Measurements from ENCODE around the gene CSRP1. TPM values are rescaled to one million over a fixed set of nuclear protein-coding genes. Genes with fewer than 3 reads are reported as not detected.

Gene CSRP1
- total RNA-seq, 1 experiment from 2014 or later: 14.3 TPM

GRCh38 chr1:201468501-201468843 lies 38.5 kb downstream of the CSRP1 start (continued):
- TF ChIP-seq PRRX2 (CRISPR knock-in tag; IDR thresholded peaks at IDR 0.05) (no peak), ZMAT4 (CRISPR knock-in tag; IDR thresholded peaks at IDR 0.05) (no peak), AR (CRISPR knock-in tag; IDR thresholded peaks at IDR 0.05) (no peak), IRF2 (CRISPR knock-in tag; IDR thresholded peaks at IDR 0.05; ENCODE audit: borderline replicate concordance, low read depth) (no peak), CBFB (CRISPR knock-in tag; IDR thresholded peaks at IDR 0.05; ENCODE audit: low read depth) (no peak), TCF7 (CRISPR knock-in tag; IDR thresholded peaks at IDR 0.05; ENCODE audit: low read depth) (no peak), GTF2I (CRISPR knock-in tag; conservative IDR thresholded peaks at IDR 0.05) (no peak), ZNF671 (CRISPR knock-in tag; IDR thresholded peaks at IDR 0.05) (no peak), ZNF317 (CRISPR knock-in tag; IDR thresholded peaks at IDR 0.05; ENCODE audit: borderline replicate concordance, low read depth) (no peak), JAZF1 (CRISPR knock-in tag; IDR thresholded peaks at IDR 0.05) (no peak), ZNF121 (CRISPR knock-in tag; IDR thresholded peaks at IDR 0.05) (no peak), HMGA2 (CRISPR knock-in tag; IDR thresholded peaks at IDR 0.05) (no peak), MYBL2 (CRISPR knock-in tag; IDR thresholded peaks at IDR 0.05) (no peak), NFATC4 (CRISPR knock-in tag; IDR thresholded peaks at IDR 0.05) (no peak), RELA (CRISPR knock-in tag; IDR thresholded peaks at IDR 0.05; ENCODE audit: borderline replicate concordance) (peak; percentile 51; the same call in 1 of the 2 replicates), AFF4 (CRISPR knock-in tag; IDR thresholded peaks at IDR 0.05; ENCODE audit: borderline replicate concordance) (no peak), ATF1 (CRISPR knock-in tag; IDR thresholded peaks at IDR 0.05) (no peak), NR2C2 (CRISPR knock-in tag; IDR thresholded peaks at IDR 0.05) (no peak), KAT7 (CRISPR knock-in tag; IDR thresholded peaks at IDR 0.05; ENCODE audit: borderline replicate concordance) (0 out of 2 replicates have a peak, but pooled peaks have one; percentile 74), GABPB1 (CRISPR knock-in tag; IDR thresholded peaks at IDR 0.05) (no peak), FOXJ3 (CRISPR knock-in tag; IDR thresholded peaks at IDR 0.05; ENCODE audit: borderline replicate concordance) (peak; percentile 46; the same call in 1 of the 2 replicates)

- H3K27me3 Mint-ChIP-seq (ENCODE audit: low read depth): peaks cover 26% of the 10 kb centered on the region
- ChIA-PET POLR2A (interaction anchor here (1.1 kb wide), 2 partner anchors 14 to 18 kb away, joined by 3 read pairs; no protein-coding TSS in a partner anchor), CTCF (interaction anchor here (1.1 to 1.7 kb wide), 2 partner anchors 18 to 31 kb away, joined by 3 to 10 read pairs; no protein-coding TSS in a partner anchor)
- DNase-seq (ENCODE audit: low spot score) (no peak), ATAC-seq (no peak)
- no peak for TF ChIP-seq MXD4 (CRISPR knock-in tag; IDR thresholded peaks at IDR 0.05; ENCODE audit: borderline replicate concordance)
- TF ChIP-seq ZMAT4 (CRISPR knock-in tag; IDR thresholded peaks at IDR 0.05): no peak
- TF ChIP-seq NFATC4 (CRISPR knock-in tag; IDR thresholded peaks at IDR 0.05): no peak
- no peak for TF ChIP-seq NR2C2 (CRISPR knock-in tag; IDR thresholded peaks at IDR 0.05)
- no peak for TF ChIP-seq NFYB (CRISPR knock-in tag; conservative IDR thresholded peaks at IDR 0.05; ENCODE audit: low read depth)
- H3K36me3 Mint-ChIP-seq: peaks cover 23% of the 10 kb centered on the region
- no peak overlapping the region for H3K27ac Mint-ChIP-seq
- peaks cover 38% of the 10 kb centered on the region for H3K4me1 Mint-ChIP-seq
- peak overlapping the region; percentile 90 for H3K4me3 Mint-ChIP-seq
- H3K9me3 Mint-ChIP-seq: no peaks in the 10 kb centered on the region
Measured at GRCh38 chr1:201466492-201466891, 40.4 kb downstream of the CSRP1 start.
